Measurements from ENCODE around the gene UQCR10. TPM values are rescaled to one million over a fixed set of nuclear protein-coding genes. Genes with fewer than 3 reads are reported as not detected.

UQCR10 gene
- polyA plus RNA-seq, 1 donor from 2014 or later = 192 TPM

DNA sequence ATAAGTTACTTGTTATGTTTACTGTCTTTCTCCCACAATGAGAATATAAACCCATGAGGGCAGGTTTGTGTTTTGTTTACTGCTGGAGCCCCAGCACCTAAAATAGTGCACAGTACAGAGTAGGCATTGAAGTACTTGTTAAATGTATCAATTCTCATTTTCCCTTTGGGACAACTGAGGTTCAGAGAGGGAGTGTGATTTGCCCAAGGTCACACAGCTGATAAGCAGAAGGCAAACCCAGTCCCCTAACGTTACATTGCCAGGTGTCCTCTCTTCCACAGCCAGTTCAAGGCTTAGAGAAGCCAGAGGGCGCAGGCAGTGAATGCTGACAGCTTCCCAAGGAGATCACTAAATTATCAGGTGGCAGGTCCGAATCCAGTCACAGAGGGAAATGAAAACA, 17.1 kb upstream of the UQCR10 start:
- no peaks in the 10 kb centered on the region for H4K20me1 ChIP-seq (ENCODE audit: insufficient read depth)
- no peak overlapping the region for H3K4me3 ChIP-seq (ENCODE audit: low read length)
- H3K4me2 ChIP-seq (ENCODE audit: low read length) = no peak overlapping the region
- no peaks in the 10 kb centered on the region for H3K79me2 ChIP-seq (replicated peaks; ENCODE audit: insufficient read depth, low read length)
- no peaks in the 10 kb centered on the region for H3K9me3 ChIP-seq (ENCODE audit: low read length)
- no peaks in the 10 kb centered on the region for H3K27me3 ChIP-seq (ENCODE audit: insufficient read depth, low read depth, low read length)
- H3K36me3 ChIP-seq (ENCODE audit: insufficient read depth, low read length) = no peaks in the 10 kb centered on the region
- H3K27ac ChIP-seq (ENCODE audit: low read length) = no peak overlapping the region
- H3K9me2 ChIP-seq (ENCODE audit: insufficient read depth, low read length) = no peaks in the 10 kb centered on the region
- no peak overlapping the region for H2AFZ ChIP-seq (ENCODE audit: low read depth, low read length)
- TF ChIP-seq, protein P1, sequence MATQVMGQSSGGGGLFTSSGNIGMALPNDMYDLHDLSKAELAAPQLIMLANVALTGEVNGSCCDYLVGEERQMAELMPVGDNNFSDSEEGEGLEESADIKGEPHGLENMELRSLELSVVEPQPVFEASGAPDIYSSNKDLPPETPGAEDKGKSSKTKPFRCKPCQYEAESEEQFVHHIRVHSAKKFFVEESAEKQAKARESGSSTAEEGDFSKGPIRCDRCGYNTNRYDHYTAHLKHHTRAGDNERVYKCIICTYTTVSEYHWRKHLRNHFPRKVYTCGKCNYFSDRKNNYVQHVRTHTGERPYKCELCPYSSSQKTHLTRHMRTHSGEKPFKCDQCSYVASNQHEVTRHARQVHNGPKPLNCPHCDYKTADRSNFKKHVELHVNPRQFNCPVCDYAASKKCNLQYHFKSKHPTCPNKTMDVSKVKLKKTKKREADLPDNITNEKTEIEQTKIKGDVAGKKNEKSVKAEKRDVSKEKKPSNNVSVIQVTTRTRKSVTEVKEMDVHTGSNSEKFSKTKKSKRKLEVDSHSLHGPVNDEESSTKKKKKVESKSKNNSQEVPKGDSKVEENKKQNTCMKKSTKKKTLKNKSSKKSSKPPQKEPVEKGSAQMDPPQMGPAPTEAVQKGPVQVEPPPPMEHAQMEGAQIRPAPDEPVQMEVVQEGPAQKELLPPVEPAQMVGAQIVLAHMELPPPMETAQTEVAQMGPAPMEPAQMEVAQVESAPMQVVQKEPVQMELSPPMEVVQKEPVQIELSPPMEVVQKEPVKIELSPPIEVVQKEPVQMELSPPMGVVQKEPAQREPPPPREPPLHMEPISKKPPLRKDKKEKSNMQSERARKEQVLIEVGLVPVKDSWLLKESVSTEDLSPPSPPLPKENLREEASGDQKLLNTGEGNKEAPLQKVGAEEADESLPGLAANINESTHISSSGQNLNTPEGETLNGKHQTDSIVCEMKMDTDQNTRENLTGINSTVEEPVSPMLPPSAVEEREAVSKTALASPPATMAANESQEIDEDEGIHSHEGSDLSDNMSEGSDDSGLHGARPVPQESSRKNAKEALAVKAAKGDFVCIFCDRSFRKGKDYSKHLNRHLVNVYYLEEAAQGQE (IDR thresholded peaks at IDR 0.05; ENCODE audit: borderline replicate concordance) = no peak
- no peak for TF ChIP-seq SMC3 (conservative IDR thresholded peaks at IDR 0.05; ENCODE audit: poor library complexity)
- no peak for TF ChIP-seq EZH2 (IDR thresholded peaks at IDR 0.05; ENCODE audit: borderline replicate concordance, insufficient read depth, low read length, poor library complexity, severe bottlenecking)
- no peak for TF ChIP-seq POLR2AphosphoS5 (IDR thresholded peaks at IDR 0.05)
- no peak for TF ChIP-seq TAF1 (IDR thresholded peaks at IDR 0.05; ENCODE audit: low read depth)
- no peak for TF ChIP-seq EP300 (conservative IDR thresholded peaks at IDR 0.05; ENCODE audit: poor library complexity, severe bottlenecking)
- TF ChIP-seq, protein P2, sequence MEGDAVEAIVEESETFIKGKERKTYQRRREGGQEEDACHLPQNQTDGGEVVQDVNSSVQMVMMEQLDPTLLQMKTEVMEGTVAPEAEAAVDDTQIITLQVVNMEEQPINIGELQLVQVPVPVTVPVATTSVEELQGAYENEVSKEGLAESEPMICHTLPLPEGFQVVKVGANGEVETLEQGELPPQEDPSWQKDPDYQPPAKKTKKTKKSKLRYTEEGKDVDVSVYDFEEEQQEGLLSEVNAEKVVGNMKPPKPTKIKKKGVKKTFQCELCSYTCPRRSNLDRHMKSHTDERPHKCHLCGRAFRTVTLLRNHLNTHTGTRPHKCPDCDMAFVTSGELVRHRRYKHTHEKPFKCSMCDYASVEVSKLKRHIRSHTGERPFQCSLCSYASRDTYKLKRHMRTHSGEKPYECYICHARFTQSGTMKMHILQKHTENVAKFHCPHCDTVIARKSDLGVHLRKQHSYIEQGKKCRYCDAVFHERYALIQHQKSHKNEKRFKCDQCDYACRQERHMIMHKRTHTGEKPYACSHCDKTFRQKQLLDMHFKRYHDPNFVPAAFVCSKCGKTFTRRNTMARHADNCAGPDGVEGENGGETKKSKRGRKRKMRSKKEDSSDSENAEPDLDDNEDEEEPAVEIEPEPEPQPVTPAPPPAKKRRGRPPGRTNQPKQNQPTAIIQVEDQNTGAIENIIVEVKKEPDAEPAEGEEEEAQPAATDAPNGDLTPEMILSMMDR (IDR thresholded peaks at IDR 0.05; ENCODE audit: poor library complexity, severe bottlenecking) = no peak
- TF ChIP-seq RAD21 (conservative IDR thresholded peaks at IDR 0.05) = no peak
- no peak for TF ChIP-seq MXI1 (conservative IDR thresholded peaks at IDR 0.05; ENCODE audit: poor library complexity, severe bottlenecking)
- no peak overlapping the region for H3K9ac ChIP-seq (ENCODE audit: low read length)
- H3F3A ChIP-seq (ENCODE audit: insufficient read depth, low read length, poor library complexity, severe bottlenecking) = no peaks in the 10 kb centered on the region

DNA sequence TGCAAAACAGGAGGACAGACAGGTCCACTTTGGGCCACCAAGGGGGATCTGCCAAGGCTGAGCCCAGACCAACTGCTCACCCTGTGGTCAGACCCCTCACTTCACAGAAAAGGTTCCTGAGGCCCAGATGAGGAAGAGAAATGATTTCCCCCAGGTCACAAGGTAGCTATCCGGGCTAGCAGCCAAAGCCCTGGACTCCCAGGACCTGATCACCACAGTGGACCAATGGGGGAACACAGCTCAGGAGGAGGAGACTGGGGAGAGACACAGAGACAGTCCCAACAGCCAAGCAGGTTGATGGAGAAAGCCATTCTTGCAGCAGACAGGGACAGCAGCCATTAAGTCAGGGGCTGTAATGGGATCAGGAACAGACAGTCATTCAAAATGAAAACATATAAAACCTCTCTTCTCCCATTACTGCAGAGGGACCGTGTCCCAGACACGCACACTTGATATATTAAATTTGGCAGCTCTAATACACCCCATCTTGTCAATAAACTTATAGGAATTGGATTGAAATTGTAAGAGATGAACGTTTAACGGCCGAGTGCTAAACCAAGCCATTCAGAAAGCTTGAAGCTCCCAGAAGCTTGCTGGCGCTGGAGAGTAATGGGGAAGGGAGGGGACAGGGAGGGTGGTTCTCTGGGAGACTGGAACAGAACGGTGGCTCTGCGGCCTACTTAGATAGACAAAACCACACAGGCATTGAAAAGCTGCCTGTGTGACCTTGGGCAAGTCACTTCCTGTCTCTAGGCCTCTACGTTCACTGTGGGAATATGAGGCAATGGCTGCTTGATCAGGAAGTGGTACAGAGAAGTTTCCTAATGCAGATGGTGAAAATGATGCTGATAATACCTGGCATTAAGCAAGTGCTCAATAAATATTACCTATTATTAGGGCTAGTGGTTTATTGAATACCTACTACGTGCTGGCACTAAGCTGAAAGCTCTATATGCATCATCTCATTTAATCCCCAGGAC, 16.3 kb upstream of the UQCR10 start:
- H3K4me2 ChIP-seq (ENCODE audit: low read length) = no peak overlapping the region
- TF ChIP-seq MXI1 (conservative IDR thresholded peaks at IDR 0.05; ENCODE audit: poor library complexity, severe bottlenecking) (no peak), EZH2 (IDR thresholded peaks at IDR 0.05; ENCODE audit: borderline replicate concordance, insufficient read depth, low read length, poor library complexity, severe bottlenecking) (no peak), EP300 (conservative IDR thresholded peaks at IDR 0.05; ENCODE audit: poor library complexity, severe bottlenecking) (no peak), SMC3 (conservative IDR thresholded peaks at IDR 0.05; ENCODE audit: poor library complexity) (no peak), TAF1 (IDR thresholded peaks at IDR 0.05; ENCODE audit: low read depth) (no peak), RAD21 (conservative IDR thresholded peaks at IDR 0.05) (no peak), POLR2AphosphoS5 (IDR thresholded peaks at IDR 0.05) (no peak)
- TF ChIP-seq, protein P1 (IDR thresholded peaks at IDR 0.05; ENCODE audit: borderline replicate concordance) = no peak
- TF ChIP-seq, protein P2 (IDR thresholded peaks at IDR 0.05; ENCODE audit: poor library complexity, severe bottlenecking) = no peak
- H3K4me3 ChIP-seq (ENCODE audit: low read length) = no peak overlapping the region
- no peaks in the 10 kb centered on the region for H3K36me3 ChIP-seq (ENCODE audit: insufficient read depth, low read length)
- no peak overlapping the region for H2AFZ ChIP-seq (ENCODE audit: low read depth, low read length)
- no peak overlapping the region for H3K9ac ChIP-seq (ENCODE audit: low read length)
- H3K27me3 ChIP-seq (ENCODE audit: insufficient read depth, low read depth, low read length) = no peaks in the 10 kb centered on the region
- H3K79me2 ChIP-seq (replicated peaks; ENCODE audit: insufficient read depth, low read length) = no peaks in the 10 kb centered on the region
- H3K27ac ChIP-seq (ENCODE audit: low read length) = no peak overlapping the region
- H3K9me3 ChIP-seq (ENCODE audit: low read length) = no peaks in the 10 kb centered on the region
- no peaks in the 10 kb centered on the region for H3K9me2 ChIP-seq (ENCODE audit: insufficient read depth, low read length)
- H3F3A ChIP-seq (ENCODE audit: insufficient read depth, low read length, poor library complexity, severe bottlenecking) = no peaks in the 10 kb centered on the region
- no peaks in the 10 kb centered on the region for H4K20me1 ChIP-seq (ENCODE audit: insufficient read depth)

Data from neural cell (in vitro differentiated cells).